Stomach smooth muscle (tissue), 2 donors: ENCODE data around the gene CLDN19.
"Not testable (repeated sequence)": the region's sequence is repeated elsewhere in the genome, so short reads cannot be mapped to it uniquely, and the experiment has no call there.

ENCODE experiments used
- H3K27ac ChIP-seq: one replicate; pipeline ENCODE4 v1.7.0; 2013; ENCODE audit warnings: mild to moderate bottlenecking, low read length, inconsistent platforms
- H3K27me3 ChIP-seq, 2 donors: one replicate each; pipeline ENCODE4 v1.7.0; 2013; ENCODE audit warnings: low read length in 2 of 2; ENCODE audit not compliant: insufficient read depth in 2 of 2, control insufficient read depth in 1 of 2
- H3K36me3 ChIP-seq, 2 donors: one replicate each; pipeline ENCODE4 v1.7.0; 2013; ENCODE audit warnings: low read length in 2 of 2; ENCODE audit not compliant: control insufficient read depth in 2 of 2, insufficient read depth in 2 of 2
- H3K4me1 ChIP-seq: one replicate; pipeline ENCODE4 v1.7.0; 2013; ENCODE audit warnings: low read length; ENCODE audit not compliant: control insufficient read depth, insufficient read depth
- H3K4me3 ChIP-seq, 2 donors: one replicate each; pipeline ENCODE4 v1.7.0; 2013; ENCODE audit warnings: low read length in 2 of 2
- H3K9ac ChIP-seq, 2 donors: one replicate each; pipeline ENCODE4 v1.7.0; 2013; ENCODE audit warnings: low read length in 2 of 2, mild to moderate bottlenecking in 1 of 2
- H3K9me3 ChIP-seq, 2 donors: one replicate each; pipeline ENCODE4 v1.7.0; 2013; ENCODE audit warnings: low read length in 2 of 2; ENCODE audit not compliant: control insufficient read depth in 2 of 2
- donor health status: healthy.
- donor health status: Pancreatic carcinoma.

CLDN19 gene

GRCh38 chr1:42730988-42731387 lies 9.0 kb downstream of the CLDN19 start:
- H3K27ac ChIP-seq, result no peak overlapping the region
- H3K4me1 ChIP-seq, result no peaks in the 10 kb centered on the region
- H3K27me3 ChIP-seq, result no peaks in the 10 kb centered on the region
- H3K36me3 ChIP-seq, result no peaks in the 10 kb centered on the region
- H3K4me3 ChIP-seq, result no peak overlapping the region
- H3K9me3 ChIP-seq, result no peaks in the 10 kb centered on the region
- no peak overlapping the region for H3K9ac ChIP-seq

DNA sequence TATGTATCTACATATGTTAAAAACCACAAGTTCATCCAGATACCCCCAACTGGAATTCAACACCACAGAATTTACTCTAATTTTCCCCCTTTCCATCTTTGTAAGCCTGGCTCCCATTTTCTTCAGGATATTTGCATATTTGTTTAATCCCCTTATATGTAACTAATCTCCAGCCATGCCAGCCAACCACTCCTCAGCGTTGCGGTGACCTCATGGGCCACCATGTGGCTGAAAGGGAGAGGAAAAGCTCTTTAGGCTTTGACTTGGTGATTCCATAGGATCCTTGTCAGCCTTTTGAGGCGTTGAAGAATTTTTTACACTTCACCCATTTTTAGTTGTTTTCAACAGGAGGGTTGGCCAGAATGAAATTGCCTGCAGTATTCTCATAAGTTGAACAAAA lies 10.0 kb downstream of the CLDN19 start:
- H3K4me1 ChIP-seq, result no peaks in the 10 kb centered on the region
- H3K9ac ChIP-seq, result no peak overlapping the region
- no peak overlapping the region for H3K27ac ChIP-seq
- H3K9me3 ChIP-seq, result no peaks in the 10 kb centered on the region
- no peaks in the 10 kb centered on the region for H3K36me3 ChIP-seq
- no peak overlapping the region for H3K4me3 ChIP-seq
- no peaks in the 10 kb centered on the region for H3K27me3 ChIP-seq

- H3K9me3 ChIP-seq, H3K27me3 ChIP-seq, H3K4me3 ChIP-seq, H3K4me1 ChIP-seq, H3K36me3 ChIP-seq, H3K9ac ChIP-seq, H3K27ac ChIP-seq: not testable (repeated sequence)
Measured at GRCh38 chr1:42725820-42726219, 14.2 kb downstream of the CLDN19 start.

GRCh38 chr1:42723511-42723910 lies 16.5 kb downstream of the CLDN19 start:
- Histone ChIP-seq H3K4me3 (no peak overlapping the region), H3K27me3 (no peaks in the 10 kb centered on the region), H3K9ac (no peak overlapping the region), H3K27ac (no peak overlapping the region), H3K9me3 (no peaks in the 10 kb centered on the region), H3K4me1 (no peaks in the 10 kb centered on the region), H3K36me3 (no peaks in the 10 kb centered on the region)

DNA sequence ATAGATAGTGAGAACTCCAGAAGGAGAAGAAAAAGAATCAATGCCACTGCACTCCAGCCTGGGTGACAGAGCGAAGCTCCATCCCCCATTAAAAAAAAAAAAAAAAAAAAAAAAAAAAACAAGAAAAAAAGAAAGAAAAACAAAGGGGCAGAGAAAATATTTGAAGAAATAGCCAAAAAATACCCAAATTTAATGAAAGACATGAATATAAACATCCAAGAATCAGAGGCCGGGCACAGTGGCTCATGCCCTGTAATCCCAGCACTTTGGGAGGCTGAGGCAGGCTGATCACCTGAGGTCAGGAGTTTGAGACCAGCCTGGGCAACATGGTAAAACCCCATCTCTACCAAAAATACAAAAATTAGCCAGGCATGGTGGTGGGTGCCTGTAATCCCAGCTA lies 17.6 kb downstream of the CLDN19 start:
- H3K4me3 ChIP-seq, H3K36me3 ChIP-seq, H3K9me3 ChIP-seq, H3K27me3 ChIP-seq, H3K9ac ChIP-seq, H3K27ac ChIP-seq, H3K4me1 ChIP-seq: not testable (repeated sequence)

DNA sequence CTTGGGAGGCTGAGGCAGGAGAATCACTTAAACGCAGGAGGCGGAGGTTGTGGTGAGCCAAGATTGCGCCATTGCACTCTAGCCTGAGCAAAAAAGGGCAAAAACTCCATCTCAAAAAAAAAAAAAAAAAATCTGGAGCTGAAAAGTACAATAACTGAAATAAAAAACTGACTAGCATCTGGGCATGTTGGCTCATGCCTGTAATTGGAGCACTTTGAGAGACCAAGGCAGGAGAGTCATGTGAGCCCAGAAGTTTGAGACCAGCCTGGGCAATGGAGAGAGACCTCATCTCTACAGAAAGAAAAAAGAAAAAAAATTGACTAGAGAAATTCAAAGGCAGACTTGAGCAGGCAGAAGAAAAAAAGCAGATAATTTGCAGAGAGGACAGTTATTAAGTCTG lies 18.1 kb downstream of the CLDN19 start:
- H3K4me1 ChIP-seq, result no peaks in the 10 kb centered on the region
- no peak overlapping the region for H3K9ac ChIP-seq
- H3K27me3 ChIP-seq, result no peaks in the 10 kb centered on the region
- no peaks in the 10 kb centered on the region for H3K9me3 ChIP-seq
- no peak overlapping the region for H3K27ac ChIP-seq
- no peak overlapping the region for H3K4me3 ChIP-seq
- H3K36me3 ChIP-seq, result peaks cover 0 to 5% of the 10 kb centered on the region in 2 donors

DNA sequence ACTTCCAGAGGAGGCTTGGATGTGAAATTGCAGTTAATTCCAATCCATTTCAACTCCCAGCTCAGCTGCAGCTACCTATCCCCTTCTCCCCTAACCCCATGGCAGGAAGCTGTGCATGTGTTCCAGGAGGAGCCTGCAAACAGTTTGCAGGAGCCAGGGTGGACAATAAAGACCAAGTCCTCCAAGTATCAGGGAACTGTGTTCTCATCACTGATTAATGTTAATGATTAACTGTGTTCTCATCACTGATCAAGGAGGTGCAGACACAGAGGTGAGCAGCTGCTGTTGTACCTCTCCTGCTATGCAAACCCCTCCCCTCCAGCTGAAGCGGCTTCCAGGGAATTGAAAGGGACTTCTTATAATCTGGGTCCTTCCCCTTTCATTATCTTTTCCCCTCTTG lies 19.2 kb downstream of the CLDN19 start:
- Histone ChIP-seq H3K36me3 (peaks cover 0 to 5% of the 10 kb centered on the region in 2 donors), H3K27me3 (no peaks in the 10 kb centered on the region), H3K4me3 (no peak overlapping the region), H3K9me3 (no peaks in the 10 kb centered on the region), H3K27ac (no peak overlapping the region), H3K4me1 (no peaks in the 10 kb centered on the region), H3K9ac (no peak overlapping the region)

DNA sequence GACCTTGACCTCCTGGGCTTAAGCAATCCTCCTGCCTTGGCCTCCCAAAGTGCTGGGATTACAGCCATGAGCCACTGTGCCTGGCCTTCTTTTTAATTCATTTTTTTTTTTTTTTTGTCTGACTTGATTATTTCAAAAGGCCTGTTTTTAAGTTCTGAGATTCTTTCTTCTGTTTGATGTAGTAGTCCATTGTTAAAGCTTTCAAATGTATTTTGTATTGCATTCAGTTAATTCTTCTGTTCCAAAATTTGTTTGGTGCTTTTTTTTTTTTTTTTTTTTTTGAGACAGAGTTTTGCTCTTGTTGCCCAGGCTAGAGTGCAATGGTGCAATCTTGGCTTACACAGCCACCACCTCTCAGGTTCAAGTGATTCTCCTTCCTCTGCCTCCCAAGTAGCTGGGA lies 25.6 kb downstream of the CLDN19 start:
- H3K36me3 ChIP-seq, H3K9me3 ChIP-seq, H3K27me3 ChIP-seq, H3K4me1 ChIP-seq, H3K9ac ChIP-seq, H3K27ac ChIP-seq, H3K4me3 ChIP-seq: not testable (repeated sequence)

- H3K27me3 ChIP-seq, result no peaks in the 10 kb centered on the region
- H3K4me1 ChIP-seq, result no peaks in the 10 kb centered on the region
- H3K4me3 ChIP-seq, result no peak overlapping the region
- H3K27ac ChIP-seq, result no peak overlapping the region
- H3K36me3 ChIP-seq, result peaks cover 3 to 7% of the 10 kb centered on the region in 2 donors
- H3K9ac ChIP-seq, result no peak overlapping the region
- H3K9me3 ChIP-seq, result no peaks in the 10 kb centered on the region
Measured at GRCh38 chr1:42713293-42713692, 26.7 kb downstream of the CLDN19 start.

DNA sequence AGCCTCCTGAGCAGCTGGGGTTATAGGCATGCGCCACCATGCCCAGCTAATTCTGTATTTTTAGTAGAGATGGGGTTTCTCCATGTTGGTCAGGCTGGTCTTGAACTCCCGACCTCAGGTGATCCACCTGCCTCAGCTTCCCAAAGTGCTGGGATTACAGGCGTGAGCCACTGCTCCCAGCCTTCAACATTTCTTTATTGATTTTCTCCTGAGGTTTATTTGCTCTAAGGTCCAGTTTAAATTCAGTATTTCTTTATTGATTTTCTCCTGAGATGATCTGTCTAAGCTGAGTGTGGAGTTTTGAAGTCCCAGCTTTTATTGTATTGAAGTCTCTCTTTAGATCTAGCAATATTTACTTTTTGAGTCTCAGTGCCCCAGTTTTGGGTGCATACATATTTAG lies 27.2 kb downstream of the CLDN19 start:
- H3K27ac ChIP-seq, H3K4me3 ChIP-seq, H3K27me3 ChIP-seq, H3K36me3 ChIP-seq, H3K9ac ChIP-seq, H3K4me1 ChIP-seq, H3K9me3 ChIP-seq: not testable (repeated sequence)

DNA sequence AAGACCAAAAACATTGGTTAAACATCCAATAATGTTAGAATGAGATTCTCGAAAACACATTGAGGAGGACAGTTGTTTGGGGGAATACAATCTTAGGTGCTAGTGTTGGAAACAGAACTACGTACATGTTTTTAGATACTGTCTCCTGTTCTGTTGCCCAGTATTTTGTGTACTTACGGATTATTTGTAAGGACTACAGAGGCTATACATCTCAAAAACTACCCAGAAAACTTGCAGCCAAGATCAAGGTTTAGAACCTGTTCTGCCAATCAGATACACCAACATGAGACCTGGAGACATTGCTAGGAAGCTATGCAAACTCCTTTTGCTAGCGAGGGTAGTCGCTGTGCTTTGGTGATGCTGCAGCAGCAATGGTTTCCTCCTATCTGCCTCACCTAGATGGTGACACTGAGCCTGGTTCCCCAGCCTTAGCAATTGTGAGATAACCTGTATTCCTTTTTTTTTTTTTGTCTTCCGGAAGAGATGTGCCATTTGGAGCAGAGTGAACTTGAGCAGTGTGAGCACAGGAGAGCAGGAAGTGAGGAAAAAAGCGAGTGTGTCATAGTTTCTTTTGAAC lies 36.1 kb downstream of the CLDN19 start:
- no peak overlapping the region for H3K9ac ChIP-seq
- H3K27me3 ChIP-seq, result no peaks in the 10 kb centered on the region
- no peak overlapping the region for H3K4me3 ChIP-seq
- peaks cover 36 to 37% of the 10 kb centered on the region in 2 donors for H3K36me3 ChIP-seq
- no peak overlapping the region for H3K27ac ChIP-seq
- no peaks in the 10 kb centered on the region for H3K4me1 ChIP-seq
- no peaks in the 10 kb centered on the region for H3K9me3 ChIP-seq
